T follicular helper cell (primary cell): ENCODE data around the gene LBHD1.
"Not testable (repeated sequence)": the region's sequence is repeated elsewhere in the genome, so short reads cannot be mapped to it uniquely, and the experiment has no call there.

Experiments used
- DNase-seq: peaks from one replicate; pipeline ENCODE4 v3.0.0-alpha.2; 2020; ENCODE audit warnings: low read depth

LBHD1 gene

DNA sequence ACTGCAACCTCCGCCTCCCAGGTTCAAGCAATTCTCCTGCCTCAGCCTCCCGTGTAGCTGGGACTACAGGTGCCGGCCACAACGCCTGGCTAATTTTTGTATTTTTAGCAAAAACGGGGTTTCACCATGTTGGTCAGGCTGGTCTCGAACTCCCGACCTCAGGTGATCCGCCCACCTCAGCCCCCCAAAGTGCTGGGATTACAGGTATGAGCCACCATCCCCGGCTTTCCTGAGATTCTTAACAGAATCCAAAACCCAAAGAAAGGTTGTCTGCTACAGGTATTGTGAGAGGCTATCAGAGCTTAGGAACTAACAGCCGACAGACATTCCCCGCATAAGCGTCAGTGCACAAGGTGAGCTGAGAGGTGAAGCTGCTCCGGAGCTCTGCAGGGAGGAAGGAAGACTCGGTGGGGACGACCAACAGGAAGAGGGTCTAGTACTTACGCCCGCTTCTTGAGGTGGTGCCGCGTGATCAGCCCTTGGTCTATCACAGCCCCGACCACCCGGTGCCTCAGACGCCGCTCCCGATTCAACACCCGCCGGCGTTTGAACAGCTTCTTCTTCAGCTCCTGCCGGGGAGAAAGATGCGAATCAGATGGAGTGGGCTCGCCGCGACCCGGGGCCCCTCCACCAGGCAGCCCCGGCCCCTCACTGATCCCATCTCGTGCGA is 7.5 kb downstream of the LBHD1 start:
- DNase-seq: peak; percentile 37

DNA sequence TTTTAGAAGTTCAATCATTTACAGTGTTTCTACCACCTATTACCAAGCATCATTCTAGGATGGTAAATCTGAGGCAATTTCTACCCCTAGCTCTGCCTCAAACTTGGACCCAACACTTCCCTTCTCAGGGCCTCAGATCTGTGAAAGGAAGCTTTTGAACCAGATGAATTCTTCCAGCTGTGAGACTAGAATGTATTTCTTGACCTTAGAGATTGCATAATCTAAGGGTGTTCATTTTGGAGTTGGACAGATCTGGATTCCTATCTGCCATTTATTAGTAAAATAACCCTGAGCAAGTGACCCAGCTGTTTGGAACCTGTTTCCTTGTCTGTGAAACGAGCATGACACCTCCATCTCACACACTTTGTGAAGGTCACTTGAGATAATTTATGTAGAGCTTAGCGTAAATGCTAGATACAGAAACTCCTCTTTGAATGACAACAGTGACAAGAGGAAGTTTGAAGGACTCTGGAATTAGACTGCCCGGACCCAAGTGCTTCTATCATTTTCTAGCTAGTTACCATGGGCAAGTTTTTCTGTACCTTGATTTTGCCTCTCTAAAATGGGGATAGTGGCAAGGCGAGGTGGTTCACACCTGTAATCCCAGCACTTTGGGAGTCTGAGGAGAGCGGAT is 15.2 kb downstream of the LBHD1 start:
- no peak for DNase-seq

DNA sequence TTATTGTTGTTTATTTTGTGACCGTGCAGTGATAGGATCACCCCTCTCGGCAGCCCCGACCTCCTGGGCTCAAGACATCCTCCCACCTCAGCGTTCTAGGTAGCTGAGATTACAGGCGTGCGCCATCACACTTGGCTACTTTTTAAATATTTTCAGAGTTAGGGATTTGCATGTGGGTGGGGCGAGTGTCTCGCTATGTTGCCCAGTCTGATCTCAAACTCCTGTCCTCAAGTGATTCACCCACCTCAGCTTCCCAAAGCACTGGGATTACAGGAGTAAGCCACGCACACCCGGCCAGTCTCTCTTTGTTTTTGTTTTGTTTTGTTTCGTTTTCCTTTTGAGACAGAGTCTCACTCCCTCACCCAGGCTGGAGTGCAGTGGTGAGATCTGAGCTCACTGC is 17.8 kb downstream of the LBHD1 start:
- DNase-seq: no peak

DNA sequence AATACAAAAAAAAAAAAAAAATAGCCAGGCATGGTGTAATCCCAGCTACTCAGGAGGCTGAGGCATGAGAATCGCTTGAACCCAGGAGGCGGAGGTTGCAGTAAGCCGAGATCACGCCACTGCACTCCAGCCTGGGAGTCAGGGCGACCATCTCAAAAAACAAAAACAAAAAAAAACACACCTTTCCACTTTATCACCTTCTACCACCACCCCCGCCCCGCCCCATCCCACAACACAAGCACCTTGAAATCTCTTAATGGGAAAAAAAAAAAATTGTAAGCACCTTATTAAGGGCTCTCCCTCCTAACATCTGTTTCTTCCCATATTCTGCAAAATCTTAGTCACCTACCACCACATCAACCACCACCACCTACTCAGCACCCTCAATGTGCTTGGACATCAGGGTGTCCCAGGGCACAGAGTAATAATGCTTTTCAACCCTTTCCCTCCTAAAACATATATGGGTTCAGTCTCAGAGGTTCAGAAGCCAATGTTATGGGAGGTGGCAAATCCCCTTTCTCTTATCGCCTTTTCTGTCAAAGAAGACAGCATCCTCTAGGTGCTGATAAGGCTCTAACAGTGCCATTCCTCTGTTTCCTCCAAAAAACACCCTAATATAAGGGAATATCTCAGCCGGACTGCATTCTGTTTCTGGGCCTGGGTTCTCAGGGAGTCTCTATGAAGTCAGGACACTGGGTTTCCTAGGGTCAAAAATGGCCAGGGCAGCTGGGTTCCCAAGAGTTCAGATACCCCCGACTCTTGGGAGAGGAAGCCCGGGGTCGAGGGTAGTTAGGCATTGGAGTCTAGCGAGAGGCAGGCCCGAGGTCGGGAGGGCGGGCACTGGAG is 19.7 kb downstream of the LBHD1 start:
- peak; percentile 56 for DNase-seq

DNA sequence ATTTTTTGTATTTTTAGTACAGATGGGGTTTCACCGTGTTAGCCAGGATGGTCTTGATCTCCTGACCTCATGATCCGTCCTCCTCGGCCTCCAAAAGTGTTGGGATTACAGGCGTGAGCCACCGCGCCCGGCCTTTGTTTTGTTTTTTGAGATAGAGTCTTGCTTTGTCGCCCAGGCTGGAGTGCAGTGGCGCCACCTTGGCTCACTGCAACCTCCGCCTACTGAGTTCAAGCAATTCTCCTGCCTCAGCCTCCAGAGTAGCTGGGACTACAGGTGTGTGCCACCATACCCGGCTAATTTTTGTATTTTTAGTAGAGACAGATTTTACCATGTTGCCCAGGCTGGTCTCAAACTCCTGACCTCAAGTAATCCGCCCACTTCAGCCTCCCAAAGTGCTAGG is 21.8 kb downstream of the LBHD1 start:
- DNase-seq: not testable (repeated sequence)

DNA sequence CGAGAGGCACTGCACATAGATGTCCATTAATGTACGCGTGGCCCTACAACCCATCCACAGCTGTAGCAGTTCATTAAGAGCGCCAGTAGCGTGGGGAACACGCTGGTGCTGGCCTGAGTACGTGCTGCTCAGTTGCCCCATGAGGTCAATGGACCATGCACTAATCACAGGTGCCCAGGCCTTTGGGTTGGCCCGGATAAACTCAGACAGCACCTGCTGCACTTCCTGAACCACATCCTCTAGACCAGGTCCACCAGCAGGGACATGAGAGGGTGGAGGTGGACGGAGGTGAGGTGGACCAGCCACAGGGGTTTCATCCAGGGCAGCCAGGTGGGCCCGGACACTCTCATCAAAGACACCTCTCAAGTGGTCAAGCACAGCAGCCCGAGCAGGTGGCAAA is 22.6 kb downstream of the LBHD1 start:
- DNase-seq: no peak

DNA sequence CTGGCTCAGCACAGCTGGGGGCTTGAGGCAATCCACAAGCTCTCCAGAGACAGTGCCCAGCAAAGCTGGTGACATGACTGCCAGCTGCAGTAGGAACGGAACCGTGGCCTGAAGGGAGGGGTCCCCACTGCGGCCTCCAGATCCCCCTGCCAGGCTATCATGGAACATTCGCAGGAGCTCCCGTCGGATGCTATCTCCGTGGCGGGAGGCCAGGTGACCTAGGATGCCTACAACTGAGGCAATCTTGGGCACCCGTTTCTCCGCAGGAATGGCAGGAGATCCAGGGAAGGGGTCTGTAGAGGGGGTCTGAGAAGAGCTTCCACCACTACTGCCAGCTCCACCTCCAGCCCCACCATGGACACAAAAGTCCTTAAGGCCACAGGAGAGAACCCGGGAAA is 23.1 kb downstream of the LBHD1 start:
- no peak for DNase-seq

DNA sequence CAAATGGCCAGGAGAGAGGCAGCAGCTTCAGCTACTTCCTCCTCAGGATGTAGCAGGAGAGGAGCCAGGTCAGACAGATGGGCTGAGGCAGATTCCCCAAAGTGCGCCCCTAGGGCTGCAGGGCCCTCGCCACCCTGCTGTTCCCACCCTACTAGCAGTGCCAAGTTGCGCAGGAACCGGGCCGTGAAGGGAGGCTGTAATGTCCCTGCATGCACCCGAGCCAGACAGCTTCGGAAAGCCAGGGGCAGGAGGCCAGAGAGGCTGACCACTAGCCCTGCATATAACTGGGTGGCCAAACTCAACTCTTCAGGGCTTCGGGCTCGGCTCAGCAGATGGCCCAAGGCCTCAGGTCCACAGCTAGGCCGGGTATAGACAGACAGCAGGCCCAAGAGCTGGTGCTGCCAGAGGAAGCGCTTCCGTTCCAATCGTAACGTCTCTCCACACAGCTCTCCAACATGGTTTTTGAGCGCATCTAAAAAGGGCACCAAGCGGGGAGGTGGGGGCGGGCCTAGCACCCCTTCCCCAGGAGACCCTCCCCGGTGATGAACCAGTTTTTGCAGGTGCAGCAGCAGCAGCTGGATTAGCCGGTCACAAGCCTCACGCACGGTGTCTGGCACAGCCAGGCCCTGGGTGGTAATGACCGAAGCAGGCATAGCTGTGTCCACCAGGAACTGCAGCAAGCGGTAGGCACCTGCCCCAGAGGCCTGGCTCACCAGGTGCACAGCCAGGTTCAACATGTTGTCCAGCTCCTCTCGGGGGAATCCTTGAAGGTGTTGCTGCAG is 23.7 kb downstream of the LBHD1 start:
- no peak for DNase-seq

DNA sequence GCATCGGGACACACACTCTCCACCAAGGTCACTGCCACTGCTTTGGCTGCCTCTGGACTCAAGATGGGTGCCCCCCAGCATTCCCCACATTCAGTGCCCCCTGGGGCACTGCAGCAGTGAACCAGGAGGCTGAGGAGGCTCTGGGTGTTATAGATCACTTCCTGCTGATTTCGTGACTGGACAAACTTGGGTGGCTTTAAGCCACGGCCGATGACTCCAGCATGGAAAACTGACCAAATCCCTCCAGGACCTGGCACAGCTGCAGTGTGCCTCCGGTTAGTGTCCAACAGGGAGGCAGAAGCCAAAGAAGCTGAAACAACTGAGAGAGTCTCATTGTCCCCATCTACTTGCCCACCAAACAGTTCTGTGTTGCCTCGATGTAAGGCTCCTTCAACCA is 24.5 kb downstream of the LBHD1 start:
- no peak for DNase-seq

DNA sequence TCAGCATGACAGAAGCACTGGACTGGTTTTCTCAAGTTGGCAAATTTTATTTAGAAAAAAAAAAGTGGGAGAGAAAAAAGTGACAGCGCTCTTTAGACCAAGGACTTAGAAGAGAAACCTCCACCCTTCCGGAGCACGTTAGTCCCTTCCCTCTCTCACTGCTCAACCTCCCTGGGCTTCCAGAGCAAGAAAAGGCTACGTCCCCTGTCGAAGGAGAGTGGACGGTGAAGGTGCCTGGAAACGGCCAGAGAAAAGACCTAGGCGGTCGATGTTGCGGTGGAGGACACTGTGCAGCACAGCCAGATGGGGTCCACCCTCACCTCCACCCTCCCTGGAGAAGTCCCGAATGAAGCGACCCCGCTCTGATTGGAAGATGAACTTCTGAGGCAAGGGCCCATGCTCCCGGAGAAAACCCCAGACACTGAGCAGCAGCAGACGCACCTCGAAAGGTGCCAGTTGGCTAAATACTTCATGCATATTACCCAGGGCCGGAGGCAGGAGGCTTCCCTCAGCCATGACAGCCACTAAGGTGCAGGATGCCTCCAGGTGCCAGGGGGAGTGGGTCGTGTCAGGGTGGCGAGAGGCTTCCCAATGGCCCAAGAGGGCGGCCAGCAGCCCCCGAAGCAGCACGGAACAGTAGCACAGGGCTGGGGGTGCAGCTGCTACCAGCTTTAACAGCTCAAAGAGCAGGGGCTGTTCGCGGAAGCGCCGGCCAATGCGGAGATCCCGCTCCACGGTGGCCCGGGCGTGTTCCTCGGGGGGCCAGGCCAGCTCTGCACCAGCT is 25.1 kb downstream of the LBHD1 start:
- no peak for DNase-seq

DNA sequence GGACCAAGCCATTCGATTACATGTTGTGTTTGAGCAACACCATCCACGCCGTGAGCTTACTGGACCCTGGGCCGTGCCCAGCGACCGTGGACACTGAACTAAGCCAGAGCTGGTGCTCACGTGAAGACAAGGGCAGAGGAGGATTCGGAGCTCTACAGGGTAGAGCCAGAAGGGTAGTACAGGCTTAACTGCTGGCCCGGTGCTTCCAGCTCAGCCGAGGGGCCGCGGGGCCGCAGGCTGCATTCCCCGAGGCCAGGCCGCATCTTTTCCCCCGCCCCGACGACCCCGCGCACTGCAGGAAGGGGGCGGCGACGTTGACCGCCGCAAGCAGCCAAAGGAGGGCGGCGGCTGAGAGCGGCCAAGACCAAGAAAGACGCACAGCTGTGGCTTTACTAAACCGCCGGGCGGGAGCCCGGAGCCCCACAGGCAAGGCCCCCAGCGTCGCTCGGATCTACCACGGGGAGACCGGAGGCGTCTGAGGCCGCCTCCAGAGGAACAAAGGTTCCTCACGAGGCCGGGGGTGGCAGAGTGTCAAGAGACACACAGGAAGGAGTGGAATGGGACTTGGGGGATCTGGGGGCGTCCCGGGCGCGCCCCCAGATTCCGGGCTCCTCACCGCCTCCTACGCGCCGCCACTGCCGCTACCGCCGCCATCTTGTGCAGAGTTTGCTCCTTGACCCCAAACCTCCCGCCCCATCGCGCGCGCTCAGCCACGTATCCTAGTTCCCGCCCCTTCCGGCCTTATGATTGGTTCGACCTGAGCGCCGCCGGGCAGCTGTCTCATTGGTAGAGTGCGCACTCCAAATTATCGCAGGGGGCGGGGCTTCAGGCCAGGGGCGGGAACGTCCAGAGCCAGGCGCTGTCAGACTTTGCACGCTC is 25.9 kb downstream of the LBHD1 start, which contains the start of gene GANAB:
TSS of gene GANAB (minus strand) at position 668 of the 879 bp plus-strand sequence. CDS start at position 654, 14 bp downstream.
- peak; percentile 99 for DNase-seq

DNA sequence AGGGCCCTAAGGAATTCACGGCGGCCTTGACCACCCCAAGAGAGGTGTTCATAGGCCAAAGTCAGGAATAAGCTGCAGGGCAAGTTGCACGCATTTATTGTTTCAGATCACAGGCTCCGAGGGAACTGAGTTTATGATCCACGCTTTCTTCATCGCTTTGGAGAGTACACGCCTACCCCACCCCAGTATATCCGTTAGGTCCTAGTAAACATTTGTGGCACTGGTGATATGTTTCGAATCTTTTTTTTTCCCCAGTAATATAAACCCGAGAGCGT is 26.5 kb downstream of the LBHD1 start:
- DNase-seq: no peak

DNA sequence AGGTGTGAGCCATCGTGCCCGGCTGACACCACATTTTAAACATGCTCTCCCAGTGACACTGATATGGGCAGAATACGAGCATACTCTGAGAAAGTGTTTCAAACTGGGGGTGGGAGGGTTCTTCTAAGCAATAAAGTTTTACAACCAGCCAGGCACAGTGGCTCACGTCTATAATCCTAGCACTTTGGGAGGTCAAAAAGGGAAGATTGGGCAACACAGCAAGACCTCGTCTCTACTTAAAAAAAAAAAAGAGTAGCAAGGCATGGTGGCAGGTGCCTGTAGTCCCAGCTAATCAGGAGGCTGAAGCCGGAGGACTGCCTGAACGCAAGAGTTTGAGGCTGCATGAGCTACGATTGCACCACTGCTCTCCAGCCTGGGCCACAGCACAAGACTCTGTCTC is 27.8 kb downstream of the LBHD1 start:
- no peak for DNase-seq

DNA sequence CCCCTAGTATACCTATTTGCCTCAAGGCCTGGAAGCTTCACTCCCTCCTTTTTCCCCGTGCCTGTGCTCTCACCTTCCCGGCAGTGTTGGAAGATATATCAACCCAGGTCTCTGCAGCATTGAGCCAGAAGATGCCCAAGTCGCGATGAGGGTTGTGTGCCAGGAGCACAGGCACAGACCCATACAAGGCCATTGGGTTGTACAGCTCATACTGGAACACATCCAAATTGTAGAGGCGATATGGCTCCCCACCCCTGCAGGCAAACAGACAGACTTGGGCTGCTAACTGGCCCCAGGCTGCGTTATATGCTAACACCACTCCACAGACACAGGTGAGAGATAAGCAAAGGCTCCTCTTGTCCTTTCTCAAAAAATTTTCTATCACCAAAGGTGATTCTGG is 39.6 kb downstream of the LBHD1 start:
- no peak for DNase-seq

DNA sequence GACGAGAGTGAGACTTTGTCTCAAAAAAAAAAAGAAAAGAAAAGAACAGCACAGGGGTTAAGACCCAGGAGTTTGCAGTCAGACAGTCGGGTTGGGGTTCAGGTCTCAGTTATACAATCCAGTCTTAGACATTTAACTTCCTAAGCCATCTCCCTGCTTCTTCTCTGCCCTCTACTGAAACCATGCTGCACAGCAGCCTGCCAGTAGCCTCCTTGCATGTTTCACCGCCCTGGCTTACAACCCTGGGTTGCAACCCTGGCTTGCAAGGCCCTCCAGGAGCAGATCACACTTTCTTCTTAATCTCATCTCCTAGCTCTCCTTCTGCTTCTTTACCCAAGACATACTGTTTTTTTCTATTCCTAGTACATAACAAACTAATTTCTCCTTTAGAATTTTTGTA is 44.4 kb downstream of the LBHD1 start:
- DNase-seq: no peak

DNA sequence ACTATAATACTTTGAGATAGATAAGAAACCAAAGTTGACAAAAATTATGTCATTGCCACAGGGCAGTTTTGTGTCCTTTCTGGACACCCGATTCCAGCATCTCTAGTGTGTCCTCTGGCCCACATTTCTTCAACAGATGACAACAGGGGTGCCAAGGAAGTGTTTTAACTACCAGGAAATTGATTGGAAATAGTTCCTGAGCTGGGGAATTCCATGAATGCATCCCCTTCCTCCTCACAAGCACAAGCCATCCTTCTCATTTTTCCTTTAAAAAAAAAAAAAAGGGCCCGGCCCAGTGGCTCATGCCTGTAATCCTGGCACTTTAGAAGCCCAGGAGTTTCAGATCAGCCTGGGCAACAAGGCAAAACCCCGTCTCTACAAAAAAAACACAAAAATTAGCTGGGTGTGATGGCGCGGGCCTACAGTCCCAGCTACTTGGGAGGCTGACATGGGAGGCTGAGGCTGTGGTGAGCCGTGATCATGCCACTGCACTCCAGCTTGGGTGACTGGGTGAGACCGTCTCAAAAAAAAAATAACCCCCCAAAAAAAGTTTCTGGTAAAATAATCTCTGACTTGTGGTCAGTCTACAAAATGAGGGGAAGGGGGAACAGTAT is 49.5 kb downstream of the LBHD1 start:
- no peak for DNase-seq

DNA sequence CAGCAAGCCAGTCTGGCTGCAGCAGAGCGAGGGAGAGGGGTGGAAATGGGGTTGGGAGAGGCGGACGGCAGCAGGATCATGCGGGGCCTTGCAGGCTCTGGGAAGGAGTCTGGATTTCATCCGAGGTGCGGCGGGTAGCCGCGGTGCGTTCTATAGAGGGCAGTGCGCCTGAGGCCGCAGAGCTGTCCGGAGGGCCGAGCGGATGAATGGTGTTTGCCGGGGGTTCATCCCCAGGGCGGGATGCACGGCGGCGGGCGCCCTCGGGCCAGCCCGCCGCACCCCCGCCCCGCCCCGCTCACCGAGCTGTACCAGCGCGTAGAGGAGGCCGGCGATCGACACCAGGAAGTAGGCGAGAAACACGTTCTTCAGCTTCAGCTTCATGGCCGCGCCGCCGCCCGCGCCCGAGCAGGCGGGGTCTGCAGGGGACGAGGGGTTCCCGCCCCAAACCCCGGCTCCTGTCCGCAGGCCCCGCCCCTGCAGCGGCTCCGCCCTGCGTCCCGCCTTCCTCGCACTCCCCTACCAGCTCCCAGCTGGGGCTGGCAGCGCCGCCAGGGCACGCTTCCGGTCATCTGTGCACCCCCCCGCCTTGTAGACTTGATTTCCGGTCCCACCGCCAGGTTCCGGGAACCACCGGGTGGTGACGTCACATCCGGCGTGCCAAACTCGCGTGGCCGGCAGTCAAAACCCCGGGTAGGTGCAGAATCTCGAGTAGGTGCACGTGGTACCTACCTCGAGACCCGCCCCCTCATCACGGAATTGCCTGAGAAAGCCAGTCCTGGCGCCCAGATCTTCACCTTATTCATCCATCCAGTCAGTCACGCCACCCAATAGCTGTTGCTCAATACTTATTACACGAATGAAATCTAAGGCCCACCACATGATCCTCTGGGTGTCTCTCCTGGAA is 50.2 kb downstream of the LBHD1 start, which contains the start of gene B3GAT3:
TSS of gene B3GAT3 (minus strand) at position 420 of the 904 bp plus-strand sequence. CDS start at position 381, 39 bp downstream.
- peak; percentile 94 for DNase-seq

DNA sequence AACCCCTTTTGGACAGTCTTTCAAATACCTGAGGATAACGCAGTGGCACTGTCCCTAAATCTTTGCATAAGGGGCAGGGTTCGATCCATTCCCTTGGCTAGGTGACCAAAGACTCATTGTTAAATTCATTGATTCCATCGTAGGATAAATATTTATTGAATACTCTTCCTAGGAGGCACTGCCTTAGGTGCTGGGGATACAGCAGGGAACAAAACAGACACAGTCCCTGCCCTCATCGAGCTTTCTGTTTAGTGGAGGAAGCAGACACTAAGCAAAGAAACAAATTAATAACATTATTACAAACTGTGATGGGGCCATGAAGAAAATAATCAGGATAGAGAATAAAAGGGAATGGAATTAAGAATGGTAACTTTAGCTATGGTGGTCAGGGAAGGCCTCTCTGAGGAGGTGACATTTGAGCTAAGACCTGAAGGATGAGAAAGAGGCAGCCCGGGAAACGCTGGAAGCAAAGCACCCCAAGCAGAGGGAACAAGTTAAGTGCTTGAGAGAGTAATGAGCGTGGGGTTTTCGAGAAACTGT is 51.0 kb downstream of the LBHD1 start:
- DNase-seq: no peak

DNA sequence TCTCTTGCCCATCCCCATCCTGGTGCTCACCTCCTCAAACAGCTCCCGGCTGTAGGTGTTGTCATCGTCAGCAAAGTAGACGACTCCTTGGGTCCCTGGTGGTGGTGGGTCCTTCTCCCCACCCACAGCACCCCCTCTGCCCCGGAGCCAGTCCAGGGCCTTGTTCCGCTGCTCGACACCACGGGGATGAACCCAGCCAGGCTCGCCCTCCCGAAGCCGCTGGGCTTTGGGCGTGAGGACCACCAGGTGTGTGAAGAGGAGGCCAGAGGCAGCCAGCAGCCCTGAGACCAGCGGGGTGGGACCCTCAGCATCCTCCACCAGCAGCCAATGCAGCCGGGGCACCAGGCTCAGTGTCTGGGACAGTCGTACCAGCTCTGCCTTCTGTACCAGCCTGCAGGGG is 55.1 kb downstream of the LBHD1 start:
- not testable (repeated sequence) for DNase-seq
